Anterior cingulate cortex (tissue), 58 donors: ENCODE data around the gene CNTNAP2.
"Not testable (repeated sequence)": the region's sequence is repeated elsewhere in the genome, so short reads cannot be mapped to it uniquely, and the experiment has no call there.

ENCODE experiments used
- DNase-seq, 58 donors: peaks; one replicate each; lab custom pipeline; 2025; lab: John Stamatoyannopoulos, UW

CNTNAP2 gene

DNA sequence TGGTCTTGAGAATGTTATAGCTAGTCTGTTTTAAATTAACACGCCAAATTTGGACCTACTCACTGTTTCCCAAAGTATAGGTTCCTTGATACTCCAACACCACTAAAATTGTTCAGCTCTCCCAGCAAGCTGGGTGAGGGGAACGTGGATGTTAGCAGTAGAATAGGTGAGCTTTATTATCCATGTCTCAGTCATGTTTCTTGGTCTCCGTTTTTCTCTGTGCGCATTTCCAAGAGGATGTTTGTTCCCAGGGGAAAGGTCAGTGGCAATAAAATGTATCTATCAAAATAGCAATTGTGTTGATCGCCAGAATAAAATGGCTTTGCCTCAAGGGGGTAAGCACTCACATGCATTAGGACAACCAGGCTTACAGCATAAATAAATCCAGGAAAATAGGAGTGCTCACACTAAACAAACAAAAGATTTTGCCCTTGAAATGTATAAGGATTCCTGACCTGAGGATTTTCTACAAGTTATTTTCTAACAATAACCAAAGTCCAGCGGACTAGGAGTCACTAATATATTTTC is 2286.9 kb downstream of the CNTNAP2 start:
- DNase-seq = no peak

DNA sequence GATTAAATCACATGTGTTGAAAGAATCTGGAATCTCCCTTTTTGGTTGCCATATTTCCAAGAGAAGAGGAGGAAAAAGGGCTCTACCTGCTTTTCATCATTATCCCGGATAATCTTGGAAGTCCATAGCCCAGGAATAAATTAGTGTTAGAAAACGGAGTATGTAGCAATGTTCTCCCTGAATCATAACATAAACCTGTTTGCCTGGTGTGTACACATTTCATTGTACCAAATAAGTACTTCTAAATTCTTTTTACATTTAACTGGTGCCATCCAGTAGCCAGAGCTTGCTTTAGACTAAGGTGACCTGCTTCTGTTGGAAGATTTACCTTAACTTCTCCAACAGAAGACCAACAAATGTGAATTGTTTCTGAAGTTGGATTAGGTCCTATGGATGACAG is 2291.7 kb downstream of the CNTNAP2 start:
- DNase-seq = no peak

GRCh38 chr7:148410905-148411304 is 2294.3 kb downstream of the CNTNAP2 start:
- DNase-seq = no peak

GRCh38 chr7:148412691-148413090 is 2296.1 kb downstream of the CNTNAP2 start:
- no peak for DNase-seq

DNA sequence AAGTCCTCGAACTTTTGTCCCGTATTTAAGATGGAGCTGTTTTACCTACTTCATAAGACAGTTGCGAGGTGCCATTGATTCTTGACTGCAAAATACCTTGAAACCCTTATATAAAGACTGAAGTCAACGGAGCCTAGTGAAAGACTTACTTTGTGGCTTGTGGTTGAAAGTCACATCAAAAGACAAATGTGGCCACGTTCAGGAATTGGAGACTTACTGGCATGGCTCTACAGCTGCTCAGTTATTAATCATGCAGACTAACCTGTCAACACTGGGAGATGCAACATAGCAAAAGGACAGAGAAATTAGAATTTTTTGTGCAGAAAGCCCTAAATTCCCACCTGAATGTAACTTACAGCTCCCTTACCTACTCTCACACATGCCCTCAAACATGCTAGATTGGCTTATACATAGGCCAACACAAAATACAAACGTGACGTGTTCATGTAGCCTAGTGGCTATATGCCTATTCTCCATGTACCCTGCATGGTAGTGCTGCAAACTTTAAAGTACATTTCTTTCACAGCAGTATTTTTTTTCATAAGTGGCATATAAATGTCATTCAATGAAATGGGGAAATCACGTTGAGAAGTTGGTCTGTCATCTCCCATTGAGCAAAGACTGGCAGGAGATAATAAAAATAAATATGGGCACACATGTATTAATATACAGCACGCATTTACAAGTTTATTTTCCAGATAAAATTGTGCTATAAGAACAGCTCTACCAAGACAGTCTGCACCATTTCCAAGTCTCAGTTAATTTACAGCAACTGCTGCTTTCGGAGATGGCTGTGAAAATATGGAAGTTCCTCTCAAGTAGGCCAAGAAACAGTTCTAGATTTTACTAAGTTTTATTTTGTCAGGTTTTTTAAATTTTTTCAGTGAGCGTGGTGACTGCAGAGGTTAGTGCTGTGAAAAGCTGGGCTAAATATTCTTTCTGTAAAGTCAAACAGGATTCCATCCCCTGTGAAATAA is 2303.5 kb downstream of the CNTNAP2 start:
- DNase-seq = no peak

GRCh38 chr7:148422030-148422429 is 2305.4 kb downstream of the CNTNAP2 start:
- no peak for DNase-seq

DNA sequence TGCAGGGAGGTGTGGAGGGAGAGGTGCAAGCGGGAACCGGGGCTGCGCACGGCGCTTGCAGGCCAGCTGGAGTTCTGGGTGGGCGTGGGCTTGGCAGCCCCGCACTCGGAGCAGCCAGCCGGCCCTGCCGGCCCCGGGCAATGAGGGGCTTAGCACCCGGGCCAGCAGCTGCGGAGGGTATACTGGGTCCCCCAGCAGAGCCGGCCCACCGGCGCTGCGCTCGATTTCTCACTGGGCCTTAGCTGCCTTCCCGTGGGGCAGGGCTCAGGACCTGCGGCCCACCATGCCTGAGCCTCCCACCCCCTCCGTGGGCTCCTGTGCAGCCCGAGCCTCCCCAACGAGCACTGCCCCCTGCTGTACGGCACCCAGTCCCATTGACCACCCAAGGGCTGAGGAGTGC is 2309.8 kb downstream of the CNTNAP2 start:
- not testable (repeated sequence) for DNase-seq

GRCh38 chr7:148430690-148431089 is 2314.1 kb downstream of the CNTNAP2 start:
- DNase-seq = not testable (repeated sequence)

GRCh38 chr7:148433521-148434180 is 2317.1 kb downstream of the CNTNAP2 start:
- DNase-seq = no peak

GRCh38 chr7:148434181-148434757 is 2317.7 kb downstream of the CNTNAP2 start:
- DNase-seq = no peak

DNA sequence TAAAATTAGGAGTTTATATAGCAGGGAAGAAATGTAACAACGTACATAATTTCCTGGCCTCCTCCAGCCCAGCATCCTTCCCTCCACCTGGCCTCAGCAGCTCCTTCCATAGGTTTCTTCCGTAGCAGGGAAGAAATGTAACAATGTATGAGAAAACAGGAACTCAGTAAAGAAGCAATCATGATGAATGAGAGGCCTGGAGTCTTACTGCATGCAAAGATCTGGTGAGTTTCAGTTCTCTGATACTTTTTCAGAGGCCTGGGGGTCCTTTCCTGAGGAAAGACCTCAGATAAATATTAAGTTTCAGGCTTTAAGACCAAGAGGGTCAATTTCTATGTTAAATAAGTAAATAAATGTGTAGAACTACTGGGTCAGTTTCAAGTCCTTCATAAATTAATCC is 2318.3 kb downstream of the CNTNAP2 start:
- DNase-seq = no peak

DNA sequence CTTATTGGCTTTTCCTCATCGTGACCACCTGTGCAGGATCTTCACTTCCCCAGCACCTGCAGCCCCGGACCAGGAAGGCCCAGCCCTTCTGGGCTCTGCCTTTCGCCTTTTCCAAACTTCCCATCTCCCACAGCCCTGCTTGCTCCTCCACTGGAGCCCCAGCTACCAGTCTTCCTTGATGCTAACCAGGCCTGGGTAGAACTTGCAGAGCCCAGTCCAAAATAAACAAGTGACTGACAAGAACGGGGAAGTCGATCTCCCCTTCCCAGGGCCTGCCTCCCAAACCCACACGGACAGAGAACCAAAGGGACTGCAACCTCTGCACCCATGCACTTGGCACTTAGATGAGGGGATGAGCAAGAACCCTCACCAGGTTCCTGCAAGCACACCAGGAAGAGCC is 2319.1 kb downstream of the CNTNAP2 start:
- DNase-seq = no peak

DNA sequence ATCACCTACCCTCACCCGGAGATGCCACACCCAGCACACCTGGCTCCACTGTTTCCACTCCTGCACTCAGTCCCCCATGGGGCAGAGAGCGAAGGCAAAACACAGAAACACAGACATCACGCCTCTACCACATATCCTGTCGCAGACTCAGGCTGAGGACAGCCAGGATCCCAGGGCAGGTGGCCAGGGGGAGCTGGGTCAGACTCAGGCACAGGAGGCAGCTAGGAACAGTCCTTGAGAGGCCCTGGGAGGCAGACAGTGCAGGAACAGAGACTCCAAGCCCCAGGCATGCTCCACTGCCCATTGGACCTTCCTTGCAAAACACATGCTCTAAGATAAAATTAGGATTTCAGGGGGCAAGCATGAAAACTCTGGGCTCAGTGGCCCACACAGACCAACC is 2319.5 kb downstream of the CNTNAP2 start:
- no peak for DNase-seq

GRCh38 chr7:148436571-148436970 is 2320.0 kb downstream of the CNTNAP2 start:
- no peak for DNase-seq

GRCh38 chr7:148437043-148437442 is 2320.4 kb downstream of the CNTNAP2 start:
- no peak for DNase-seq

GRCh38 chr7:148442141-148442655 is 2325.6 kb downstream of the CNTNAP2 start:
- no peak for DNase-seq

DNA sequence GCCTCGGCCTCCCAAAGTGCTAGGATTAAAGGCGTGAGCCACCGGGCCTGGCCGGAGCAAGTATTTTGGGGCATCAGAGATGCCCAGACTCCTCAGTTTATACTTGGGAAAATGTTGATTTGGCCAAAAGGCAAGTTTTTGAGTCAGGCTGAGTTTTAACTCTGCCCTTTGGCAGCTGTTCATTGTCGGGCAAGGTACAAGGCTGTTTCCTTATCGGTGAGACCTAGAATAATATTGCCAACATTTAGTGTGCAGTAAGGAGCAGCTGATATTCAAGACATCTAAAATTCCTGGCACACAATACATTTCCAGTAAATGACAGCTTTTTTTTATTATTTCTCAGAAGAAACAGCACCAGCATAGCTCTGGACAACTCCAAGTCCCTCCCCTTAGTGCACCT is 2326.3 kb downstream of the CNTNAP2 start:
- DNase-seq = no peak

- DNase-seq = no peak
These were observed 2328.9 kb downstream of the CNTNAP2 start for GRCh38 chr7:148445260-148446044.

- no peak for DNase-seq
These were observed 2330.7 kb downstream of the CNTNAP2 start for GRCh38 chr7:148447221-148447849.

DNA sequence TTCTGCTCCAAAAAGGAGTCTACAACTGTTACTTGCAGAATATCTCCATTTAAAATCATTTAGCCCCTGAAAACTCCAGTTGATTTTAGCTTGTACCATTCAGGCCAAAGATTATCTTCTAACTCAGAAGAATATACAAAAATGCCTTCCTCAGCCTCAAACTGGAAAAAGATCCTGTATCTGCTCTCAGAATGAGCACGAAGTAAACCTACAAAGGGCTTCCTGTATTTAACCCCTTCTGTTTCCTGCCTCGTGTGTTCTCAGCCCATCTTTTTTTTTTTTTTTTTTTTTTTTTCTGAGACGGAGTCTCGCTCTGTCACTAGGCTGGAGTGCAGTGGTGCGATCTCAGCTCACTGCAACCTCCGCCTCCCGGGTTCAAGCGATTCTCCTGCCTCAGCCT is 2334.9 kb downstream of the CNTNAP2 start:
- DNase-seq = not testable (repeated sequence)
